Osteoblast (primary cell): ENCODE measurements around the gene FRMD4B. TPM values are rescaled to one million over a fixed set of nuclear protein-coding genes. Genes with fewer than 3 reads are reported as not detected.
A peak's percentile ranks its signal among the peaks of the same experiment; 100 is the strongest.

Experiments
- DNase-seq: peaks from one replicate; pipeline ENCODE4 v3.0.0; 2011; ENCODE audit warnings: low spot score, mixed read lengths; ENCODE audit not compliant: insufficient read length; ENCODE audit errors: missing footprints
- H2AFZ ChIP-seq: 2 replicates; pipeline ENCODE4 v1.6.0; 2011; ENCODE audit warnings: mild to moderate bottlenecking, low read length
- H3K27ac ChIP-seq: 2 replicates; pipeline ENCODE4 v1.5.1; 2011; ENCODE audit warnings: mild to moderate bottlenecking, low read depth, low read length, moderate library complexity
- H3K27me3 ChIP-seq: 2 replicates; pipeline ENCODE4 v1.6.0; 2012; ENCODE audit warnings: mild to moderate bottlenecking, control low read depth, inconsistent platforms, low read length, moderate library complexity; ENCODE audit not compliant: insufficient read depth
- H3K36me3 ChIP-seq: 2 replicates; pipeline ENCODE4 v1.5.1; 2011; ENCODE audit warnings: mild to moderate bottlenecking, low read length, control low read depth, moderate library complexity; ENCODE audit not compliant: insufficient read depth
- H3K4me1 ChIP-seq: 2 replicates; pipeline ENCODE4 v1.5.1; 2011; ENCODE audit warnings: mild to moderate bottlenecking, low read length, control low read depth, moderate library complexity; ENCODE audit not compliant: insufficient read depth
- H3K4me2 ChIP-seq: 2 replicates; pipeline ENCODE4 v1.6.0; 2011; ENCODE audit warnings: mild to moderate bottlenecking, low read length; ENCODE audit not compliant: insufficient read depth
- H3K4me3 ChIP-seq: fragments of 200-600 bp; sonication (generic); 3 replicates; pipeline ENCODE4 v1.5.1; 2012; ENCODE audit warnings: mild to moderate bottlenecking, low read length, inconsistent platforms; ENCODE audit not compliant: insufficient read depth
- H3K79me2 ChIP-seq: 2 replicates; pipeline ENCODE4 v1.6.0; 2012; ENCODE audit warnings: mild to moderate bottlenecking, low read length, control low read depth, inconsistent platforms; ENCODE audit not compliant: insufficient read depth
- H3K9me3 ChIP-seq: 2 replicates; pipeline ENCODE4 v1.5.1; 2011; ENCODE audit warnings: low read depth, low read length, control low read depth
- H4K20me1 ChIP-seq: 2 replicates; pipeline ENCODE4 v1.6.0; 2012; ENCODE audit warnings: mild to moderate bottlenecking, low read length, control low read depth; ENCODE audit not compliant: insufficient read depth
- total RNA-seq: library from RNA; depleted of rRNA; stranded (reverse); fragments of >200 nt; gene quantifications from 2 replicates; pipeline ENCODE4 v1.2.3, GENCODE V29; 2012
- TF ChIP-seq, protein P1 (sequence below): IDR thresholded peaks from 2 replicates; pipeline ENCODE4 v1.5.1; 2011; ENCODE audit warnings: mild to moderate bottlenecking, low read depth, low read length, moderate library complexity; ENCODE audit errors: extremely low read depth

Gene FRMD4B
- total RNA-seq, 1 donor = 0.72 TPM

DNA sequence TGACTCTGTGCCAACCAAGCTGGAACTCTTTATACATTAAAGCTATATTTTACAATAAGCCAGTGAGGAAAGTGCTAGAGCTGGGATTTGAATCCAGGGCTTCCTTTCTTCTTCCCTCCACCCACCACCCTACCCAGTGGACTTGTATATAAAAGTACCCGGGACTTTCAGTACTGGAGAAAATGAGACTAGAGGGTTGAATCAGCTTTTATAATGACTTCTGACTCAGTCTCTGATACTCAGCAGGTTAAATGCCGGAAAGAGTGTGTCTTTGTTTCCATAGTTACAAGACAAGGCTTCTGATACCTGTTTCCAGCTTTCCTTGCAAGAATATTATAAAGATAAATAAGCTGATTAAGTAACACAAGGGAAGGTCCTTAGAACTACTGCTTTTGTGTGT, 80.9 kb downstream of the FRMD4B start:
- Histone ChIP-seq H3K79me2 (no peaks in the 10 kb centered on the region), H3K27me3 (no peaks in the 10 kb centered on the region), H3K4me1 (peaks cover 5% of the 10 kb centered on the region), H3K27ac (no peak overlapping the region), H3K9me3 (no peaks in the 10 kb centered on the region), H3K4me2 (no peak overlapping the region), H3K4me3 (no peak overlapping the region), H3K36me3 (no peaks in the 10 kb centered on the region), H2AFZ (no peak overlapping the region), H4K20me1 (no peaks in the 10 kb centered on the region)
- TF ChIP-seq, protein P1, sequence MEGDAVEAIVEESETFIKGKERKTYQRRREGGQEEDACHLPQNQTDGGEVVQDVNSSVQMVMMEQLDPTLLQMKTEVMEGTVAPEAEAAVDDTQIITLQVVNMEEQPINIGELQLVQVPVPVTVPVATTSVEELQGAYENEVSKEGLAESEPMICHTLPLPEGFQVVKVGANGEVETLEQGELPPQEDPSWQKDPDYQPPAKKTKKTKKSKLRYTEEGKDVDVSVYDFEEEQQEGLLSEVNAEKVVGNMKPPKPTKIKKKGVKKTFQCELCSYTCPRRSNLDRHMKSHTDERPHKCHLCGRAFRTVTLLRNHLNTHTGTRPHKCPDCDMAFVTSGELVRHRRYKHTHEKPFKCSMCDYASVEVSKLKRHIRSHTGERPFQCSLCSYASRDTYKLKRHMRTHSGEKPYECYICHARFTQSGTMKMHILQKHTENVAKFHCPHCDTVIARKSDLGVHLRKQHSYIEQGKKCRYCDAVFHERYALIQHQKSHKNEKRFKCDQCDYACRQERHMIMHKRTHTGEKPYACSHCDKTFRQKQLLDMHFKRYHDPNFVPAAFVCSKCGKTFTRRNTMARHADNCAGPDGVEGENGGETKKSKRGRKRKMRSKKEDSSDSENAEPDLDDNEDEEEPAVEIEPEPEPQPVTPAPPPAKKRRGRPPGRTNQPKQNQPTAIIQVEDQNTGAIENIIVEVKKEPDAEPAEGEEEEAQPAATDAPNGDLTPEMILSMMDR = no peak
- no peak for DNase-seq

DNA sequence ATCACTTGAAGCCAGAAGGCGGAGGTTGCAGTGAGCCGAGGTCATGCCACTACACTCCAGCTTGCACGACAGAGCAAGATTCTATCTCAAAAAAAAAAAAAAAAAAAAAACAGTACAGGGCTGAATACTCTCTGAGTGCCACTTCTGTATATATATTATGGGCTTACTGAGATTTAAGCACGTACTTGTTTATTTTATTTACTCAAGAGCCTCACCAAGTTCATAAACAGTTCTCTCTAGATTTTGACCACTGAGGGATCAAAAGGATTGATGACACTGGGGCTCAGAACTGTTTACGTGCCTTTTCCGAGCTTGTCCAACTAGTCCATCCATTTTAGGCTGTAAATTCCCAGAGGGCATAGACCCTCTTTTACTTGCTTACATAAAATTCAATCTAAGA, 81.5 kb downstream of the FRMD4B start:
- no peak overlapping the region for H3K27ac ChIP-seq
- DNase-seq = no peak
- no peaks in the 10 kb centered on the region for H3K9me3 ChIP-seq
- TF ChIP-seq, protein P1 = no peak
- no peak overlapping the region for H2AFZ ChIP-seq
- no peaks in the 10 kb centered on the region for H3K79me2 ChIP-seq
- no peak overlapping the region for H3K4me2 ChIP-seq
- no peaks in the 10 kb centered on the region for H3K36me3 ChIP-seq
- H3K4me1 ChIP-seq = peaks cover 5% of the 10 kb centered on the region
- H3K27me3 ChIP-seq = no peaks in the 10 kb centered on the region
- H4K20me1 ChIP-seq = no peaks in the 10 kb centered on the region
- no peak overlapping the region for H3K4me3 ChIP-seq

DNA sequence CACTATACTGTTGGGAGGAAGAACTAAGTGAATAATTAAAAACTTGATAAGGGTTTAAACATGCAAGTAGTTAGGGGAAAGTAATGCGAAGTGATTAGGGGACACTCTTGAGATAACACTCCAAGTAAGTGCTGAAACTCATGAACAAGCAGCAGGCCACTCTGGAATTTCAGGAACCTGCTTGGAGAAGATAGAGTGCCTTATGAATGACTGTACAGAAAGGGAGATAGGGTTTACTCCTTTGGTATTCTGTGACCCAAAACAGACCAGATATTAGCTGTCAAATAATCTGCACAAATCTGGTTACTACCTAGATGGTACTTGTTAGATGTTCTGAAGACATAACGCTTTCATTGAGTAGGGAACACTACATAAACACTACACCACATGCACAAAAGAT, 85.6 kb downstream of the FRMD4B start:
- H4K20me1 ChIP-seq = no peaks in the 10 kb centered on the region
- peaks cover 2% of the 10 kb centered on the region for H3K27me3 ChIP-seq
- no peak overlapping the region for H3K4me3 ChIP-seq
- DNase-seq = no peak
- no peaks in the 10 kb centered on the region for H3K4me1 ChIP-seq
- TF ChIP-seq, protein P1 = no peak
- H3K9me3 ChIP-seq = no peaks in the 10 kb centered on the region
- H3K27ac ChIP-seq = no peak overlapping the region
- H3K79me2 ChIP-seq = no peaks in the 10 kb centered on the region
- H3K4me2 ChIP-seq = no peak overlapping the region
- H3K36me3 ChIP-seq = no peaks in the 10 kb centered on the region
- H2AFZ ChIP-seq = no peak overlapping the region

DNA sequence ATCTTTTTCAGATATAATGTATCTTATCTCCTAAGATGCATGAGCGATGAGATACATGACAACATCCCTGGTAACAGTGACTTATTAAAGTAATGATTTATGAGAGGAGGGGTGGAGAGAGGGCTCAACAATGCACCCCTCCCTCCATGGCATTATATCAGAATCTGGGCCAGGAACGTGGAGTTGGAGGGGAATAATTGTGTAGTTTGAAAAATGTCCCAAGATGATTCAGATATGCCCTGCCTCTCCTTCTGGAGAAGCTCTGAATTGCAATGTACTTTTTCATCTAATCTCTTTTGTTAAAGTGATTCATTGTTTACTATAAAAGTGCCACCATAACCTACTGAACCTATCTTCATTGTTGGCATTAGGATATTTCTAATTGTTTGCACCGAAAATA, 86.5 kb downstream of the FRMD4B start:
- H3K27ac ChIP-seq = no peak overlapping the region
- no peaks in the 10 kb centered on the region for H3K9me3 ChIP-seq
- no peaks in the 10 kb centered on the region for H4K20me1 ChIP-seq
- no peak overlapping the region for H3K4me3 ChIP-seq
- no peak overlapping the region for H2AFZ ChIP-seq
- TF ChIP-seq, protein P1 = peak; percentile 38
- peaks cover 3% of the 10 kb centered on the region for H3K4me1 ChIP-seq
- H3K36me3 ChIP-seq = no peaks in the 10 kb centered on the region
- H3K4me2 ChIP-seq = no peak overlapping the region
- no peak for DNase-seq
- peaks cover 2% of the 10 kb centered on the region for H3K27me3 ChIP-seq
- no peaks in the 10 kb centered on the region for H3K79me2 ChIP-seq
